Activated CD4-positive, CD25-positive, alpha-beta regulatory T cell treated with anti-CD3 and anti-CD28 coated beads, Interleukin-2, amount 50 U/mL, for 16 hours (primary cell): ENCODE data around the gene HPS4.
"Not testable (repeated sequence)": the region's sequence is repeated elsewhere in the genome, so short reads cannot be mapped to it uniquely, and the experiment has no call there.

Experiments used
- DNase-seq: peaks from one replicate; pipeline ENCODE4 v3.0.0-alpha.2; 2020; ENCODE audit warnings: low read depth, low spot score

HPS4 gene

GRCh38 chr22:26483439-26484359, at the start of gene HPS4, which contains the start of gene SRRD:
TSS of gene HPS4 (minus strand) at chr22:26483783. CDS start at chr22:26481762, 2,021 bp downstream.
TSS of gene SRRD (plus strand) at chr22:26483877. CDS start at chr22:26483891, 14 bp downstream.
- peak; percentile 89 for DNase-seq

DNA sequence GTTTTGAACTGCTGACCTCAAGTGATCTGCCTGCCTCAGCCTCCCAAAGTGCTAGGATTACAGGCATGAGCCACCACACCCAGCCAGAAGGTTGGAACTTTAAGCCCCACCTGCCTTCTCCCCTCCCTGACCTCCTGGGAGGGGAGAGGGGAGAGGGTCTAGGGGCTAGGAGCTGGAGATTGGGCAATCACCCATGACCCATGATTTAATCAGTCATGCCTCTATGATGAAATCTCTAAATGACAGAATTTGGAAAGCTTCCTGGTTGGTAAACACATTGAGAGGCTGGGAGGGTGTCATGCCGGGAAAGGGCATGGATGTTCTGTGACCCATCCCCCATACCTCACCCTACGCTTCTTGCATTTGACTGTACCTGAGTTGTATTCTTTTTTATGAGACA, 45.8 kb upstream of the HPS4 start:
- no peak for DNase-seq

GRCh38 chr22:26528518-26528917, 44.9 kb upstream of the HPS4 start:
- DNase-seq: not testable (repeated sequence)

DNA sequence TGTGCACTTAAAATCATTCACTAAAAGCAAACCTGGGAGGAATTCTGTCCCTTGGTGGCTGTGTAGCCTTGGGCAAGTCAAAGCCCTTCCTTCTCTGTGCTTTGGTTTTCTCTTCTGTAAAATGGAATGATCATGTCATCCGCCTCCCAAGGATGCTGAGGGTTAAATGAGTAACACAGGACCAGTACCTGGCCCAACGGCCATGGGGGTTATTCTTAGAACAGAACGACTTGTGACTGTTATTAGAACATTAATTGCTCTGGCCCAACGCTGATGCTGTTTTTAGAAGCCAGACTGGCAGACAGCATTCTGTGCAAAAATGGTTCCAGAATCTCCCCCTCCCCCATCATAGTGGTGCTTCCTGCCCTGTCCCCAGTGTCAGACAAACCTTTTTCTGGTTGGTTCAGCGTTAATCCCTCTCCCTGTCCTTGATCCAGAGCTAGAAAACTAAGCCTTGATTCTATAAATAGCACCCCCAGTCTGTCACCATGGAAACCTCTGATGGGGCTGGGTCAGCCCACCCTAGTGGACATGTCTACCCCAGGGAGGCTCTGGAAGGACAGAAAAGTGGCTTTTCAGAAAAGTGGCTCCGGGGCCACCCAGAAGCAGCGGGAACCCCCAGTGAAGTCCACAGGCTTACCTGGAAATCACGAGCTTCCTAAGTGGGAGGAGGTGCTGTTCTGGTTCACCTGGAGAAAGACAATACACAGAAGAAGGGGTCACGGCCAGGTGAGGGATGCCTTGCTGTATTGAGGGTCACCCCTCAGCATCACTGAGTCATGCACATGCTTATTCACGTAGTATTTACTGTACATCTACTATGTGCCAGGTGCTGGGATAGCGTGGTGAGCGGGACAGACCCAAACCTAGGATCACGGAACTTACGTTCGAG, 44.2 kb upstream of the HPS4 start:
- no peak for DNase-seq

DNA sequence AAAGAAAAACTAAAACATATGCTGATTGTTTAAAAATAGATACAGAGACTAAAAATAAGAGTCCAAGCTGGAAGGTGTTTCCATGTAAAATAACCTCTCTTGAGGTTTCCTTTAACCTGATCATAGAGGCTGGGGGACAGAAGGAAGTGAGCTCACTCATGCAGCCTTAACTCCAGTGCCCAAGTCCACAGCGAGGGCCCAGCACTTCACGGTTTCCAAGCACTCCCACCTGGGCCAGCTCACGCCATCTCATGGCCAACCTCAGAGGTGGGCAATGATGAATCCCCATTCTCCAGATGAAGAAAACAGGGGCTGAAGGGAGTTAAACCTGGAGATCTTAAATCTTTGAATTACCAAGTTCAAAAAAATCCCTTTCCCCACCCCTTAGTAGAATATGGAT, 43.6 kb upstream of the HPS4 start:
- no peak for DNase-seq

GRCh38 chr22:26525946-26526564, 42.5 kb upstream of the HPS4 start:
- DNase-seq: no peak

- DNase-seq: no peak
These were observed 41.3 kb upstream of the HPS4 start for GRCh38 chr22:26524870-26525269.

- DNase-seq: no peak
These were observed 39.0 kb upstream of the HPS4 start for GRCh38 chr22:26522592-26522991.

DNA sequence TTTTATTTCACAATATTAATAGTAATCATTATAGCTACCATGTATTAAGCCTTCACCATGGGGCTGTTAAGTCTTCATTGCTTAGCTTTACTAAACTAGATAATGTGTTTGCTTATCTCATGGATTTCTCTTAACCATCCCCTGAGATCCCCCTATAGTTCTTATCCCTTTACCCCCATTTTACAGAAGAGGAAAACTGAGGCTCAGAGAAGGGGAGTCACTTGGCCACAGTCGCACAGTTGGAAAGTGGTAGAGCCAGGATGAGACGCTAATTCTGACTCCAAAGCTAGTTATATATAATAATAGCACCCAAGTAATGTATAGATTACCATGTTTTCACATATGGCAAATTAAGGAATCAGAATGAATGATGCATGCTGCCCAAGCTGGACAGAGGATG, 38.4 kb upstream of the HPS4 start:
- no peak for DNase-seq

- no peak for DNase-seq
These were observed 33.8 kb upstream of the HPS4 start for GRCh38 chr22:26517429-26517828.

- DNase-seq: no peak
These were observed 32.9 kb upstream of the HPS4 start for GRCh38 chr22:26516503-26516902.

DNA sequence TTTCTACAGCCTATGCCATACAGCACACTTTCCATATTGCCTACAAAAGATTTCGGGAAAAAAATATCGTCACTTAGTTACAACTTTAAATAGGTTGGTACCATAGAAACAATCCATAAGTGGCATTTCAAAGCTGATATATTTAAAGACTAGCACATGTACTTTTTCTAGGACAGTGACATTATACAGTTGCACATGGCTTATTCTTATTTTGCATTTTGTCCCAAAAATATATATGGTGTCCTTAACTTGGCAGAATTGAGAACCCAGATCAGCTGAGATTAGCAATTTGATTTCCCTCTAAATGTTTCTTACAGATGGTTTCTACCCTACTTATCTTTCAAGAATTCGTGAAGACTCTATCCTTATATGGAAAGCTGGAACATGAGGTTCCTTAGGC, 32.3 kb upstream of the HPS4 start:
- no peak for DNase-seq

DNA sequence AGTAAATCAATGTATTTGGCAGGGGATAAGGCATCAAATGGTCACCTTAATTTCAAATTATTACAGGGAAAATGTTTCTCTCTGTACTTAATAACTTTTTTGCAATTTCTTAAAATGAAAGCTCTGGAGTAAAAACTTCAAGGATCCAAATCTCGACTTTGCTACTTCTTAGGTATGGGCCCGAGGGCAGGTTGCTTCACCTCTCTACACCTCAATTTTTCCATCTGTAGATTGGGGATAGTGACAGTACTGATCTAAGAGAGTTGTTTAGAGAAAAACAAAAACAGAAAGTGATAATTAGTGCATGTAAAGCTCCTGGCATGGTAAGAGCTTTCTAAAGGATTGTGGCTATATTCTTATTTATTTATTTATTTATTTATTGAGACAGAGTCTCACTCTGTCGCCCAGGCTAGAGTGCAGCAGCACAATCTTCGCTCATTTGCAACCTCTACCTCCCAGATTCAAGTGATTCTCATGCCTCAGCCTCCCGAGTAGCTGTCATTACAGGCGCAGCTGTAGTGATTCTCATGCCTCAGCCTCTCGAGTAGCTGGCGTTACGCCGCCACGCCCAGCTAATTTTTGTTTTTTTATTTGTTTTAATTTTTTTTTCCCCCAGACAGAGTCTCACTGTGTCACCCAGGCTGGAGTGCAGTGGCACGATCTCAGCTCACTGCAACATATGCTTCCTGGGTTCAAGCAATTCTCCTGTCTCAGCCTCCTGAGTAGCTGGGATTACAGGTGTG, 31.0 kb upstream of the HPS4 start:
- DNase-seq: no peak

GRCh38 chr22:26513838-26514237, 30.3 kb upstream of the HPS4 start:
- no peak for DNase-seq

DNA sequence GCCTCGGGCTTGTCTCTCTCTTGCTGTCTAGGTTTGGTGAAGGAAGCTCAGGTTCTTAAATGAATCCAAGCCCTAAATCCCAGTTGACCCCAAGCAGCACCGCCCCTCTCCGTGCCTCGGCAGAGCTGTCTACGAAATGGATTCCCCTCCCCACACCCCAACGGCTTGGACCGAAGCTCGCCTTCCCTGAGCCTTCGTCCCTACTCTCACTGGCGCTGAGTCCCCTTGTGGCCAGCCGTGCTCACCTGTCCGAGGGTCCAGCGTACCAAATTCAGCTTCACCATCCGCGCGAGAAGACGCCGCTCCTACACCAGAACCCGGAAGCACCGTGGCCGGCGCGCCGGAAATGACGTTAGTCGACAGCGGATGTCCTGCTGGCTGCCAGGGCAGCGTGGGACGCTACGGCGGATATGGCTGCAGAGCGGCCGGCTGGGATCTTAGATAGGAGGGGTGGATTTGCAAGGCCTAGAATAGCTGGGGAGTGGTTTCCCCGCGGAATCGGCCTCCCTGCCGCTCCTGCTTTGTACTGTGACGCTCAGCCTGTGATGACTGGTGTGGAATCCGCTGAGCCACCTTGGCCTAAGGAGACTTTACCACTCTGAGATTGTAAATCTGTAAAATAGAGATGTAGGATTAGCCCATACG, 28.7 kb upstream of the HPS4 start, which contains the start of gene TFIP11:
Gene TFIP11 (minus strand): TSS at position 325 of the 645 bp plus-strand sequence. CDS start 2,201 bp downstream, outside the sequence.
- peak; percentile 85 for DNase-seq

DNA sequence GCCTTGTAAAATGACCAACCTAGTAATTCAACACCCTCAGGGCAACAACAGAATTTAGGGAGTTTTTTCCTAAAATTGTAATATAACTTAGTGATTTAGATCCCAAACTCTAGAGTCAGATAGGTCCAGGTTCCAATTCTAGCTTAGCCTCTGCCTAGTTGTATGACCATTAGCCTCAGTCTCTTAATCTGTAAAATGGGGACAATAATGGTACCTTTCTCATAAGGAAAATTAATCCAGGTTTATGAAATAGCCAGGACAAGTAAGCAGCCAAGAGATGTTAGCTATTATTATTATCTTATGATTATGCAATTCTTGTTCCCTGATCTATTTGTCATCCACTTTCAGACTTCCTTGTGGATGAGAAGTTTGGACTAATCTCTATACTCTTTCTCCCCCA, 24.6 kb upstream of the HPS4 start:
- no peak for DNase-seq

DNA sequence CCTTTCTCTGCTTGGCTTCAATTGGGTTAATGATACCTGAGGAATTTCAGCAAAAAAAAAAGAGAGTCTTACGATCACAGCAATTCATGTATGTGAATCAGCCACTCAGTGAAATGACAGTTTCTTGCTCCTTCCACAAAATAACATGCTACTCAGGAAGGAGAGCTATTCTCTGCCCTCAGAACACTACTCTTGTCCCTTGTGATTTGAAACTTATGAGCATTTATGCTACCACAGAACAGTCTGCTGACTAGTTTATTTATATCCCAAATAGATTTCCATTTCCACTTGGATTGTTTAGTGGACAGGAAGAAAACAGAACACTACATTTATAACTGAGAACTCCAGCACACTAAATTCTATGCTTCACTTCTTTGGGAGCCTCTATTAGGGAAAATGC, 20.2 kb upstream of the HPS4 start:
- no peak for DNase-seq

GRCh38 chr22:26502688-26503561, 19.3 kb upstream of the HPS4 start:
- DNase-seq: peak; percentile 20

GRCh38 chr22:26501996-26502395, 18.4 kb upstream of the HPS4 start:
- DNase-seq: no peak
